T-helper 1 cell treated with Interleukin-12 subunit alpha and Interleukin-12 subunit beta and Interleukin-4 antibody, amounts not matched to agents 30 ng/mL and 1 ng/mL, for 36 hours (primary cell): ENCODE data around the gene PYGM. TPM values are rescaled to one million over a fixed set of nuclear protein-coding genes. Genes with fewer than 3 reads are reported as not detected.

ENCODE experiments used
- intact Hi-C: fragments of 100-400 bp; cut with micrococcal nuclease; formaldehyde crosslinking; loops from one replicate; pipeline ENCODE4 v1.15.1; 2024
- total RNA-seq: library from RNA; stranded (reverse); gene quantifications from 2 replicates; pipeline ENCODE4 v1.2.3, GENCODE V29; 2022

PYGM gene
- total RNA-seq, 1 donor from 2014 or later: 7.3 TPM

DNA sequence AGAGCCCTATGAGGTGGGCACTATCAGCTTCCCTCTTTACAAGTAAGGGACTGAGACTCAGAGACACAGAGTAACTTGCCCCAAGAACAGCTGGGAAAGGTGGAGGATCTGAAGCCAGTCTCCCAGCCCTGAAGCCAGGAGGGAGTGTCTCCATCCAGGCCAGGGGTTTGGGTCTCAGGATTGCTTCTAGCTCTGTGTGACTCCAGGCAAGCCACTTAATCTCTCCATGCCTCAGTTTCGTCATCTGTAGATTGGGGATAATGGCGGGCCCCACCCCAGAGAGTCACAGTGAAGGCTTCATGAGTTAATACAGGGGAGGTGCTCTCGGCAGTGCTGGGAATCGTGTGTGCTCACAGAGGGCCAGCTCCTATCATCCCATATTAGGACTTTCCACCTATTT is 32.7 kb upstream of the PYGM start:
- intact Hi-C loops: no loop called here

DNA sequence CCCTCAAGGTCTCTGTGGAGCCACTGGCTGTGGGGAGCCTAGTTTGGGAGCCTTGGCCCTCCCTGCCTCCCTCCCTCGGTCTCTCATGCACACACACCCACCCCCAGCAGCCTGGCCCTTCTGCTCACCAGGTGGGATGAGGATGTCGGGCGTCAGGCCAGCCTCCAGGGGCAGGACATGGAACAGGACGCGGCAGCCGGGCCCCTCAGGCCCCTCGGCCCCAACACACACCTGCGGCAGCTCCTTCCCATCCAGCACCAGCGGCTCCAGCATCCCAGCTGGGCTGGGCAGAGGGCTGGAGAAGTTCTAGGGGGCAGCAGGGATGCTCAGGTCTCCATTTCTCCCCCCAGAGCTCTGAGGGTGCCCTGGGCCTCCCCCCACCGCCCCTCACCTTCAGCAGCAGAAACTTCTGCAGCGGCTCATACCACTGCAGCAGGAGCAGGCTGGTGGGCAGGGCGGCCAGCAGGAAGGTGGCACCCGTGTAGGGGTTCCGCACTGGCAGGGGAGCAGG is 32.1 kb upstream of the PYGM start:
- intact Hi-C loops: no loop called here

DNA sequence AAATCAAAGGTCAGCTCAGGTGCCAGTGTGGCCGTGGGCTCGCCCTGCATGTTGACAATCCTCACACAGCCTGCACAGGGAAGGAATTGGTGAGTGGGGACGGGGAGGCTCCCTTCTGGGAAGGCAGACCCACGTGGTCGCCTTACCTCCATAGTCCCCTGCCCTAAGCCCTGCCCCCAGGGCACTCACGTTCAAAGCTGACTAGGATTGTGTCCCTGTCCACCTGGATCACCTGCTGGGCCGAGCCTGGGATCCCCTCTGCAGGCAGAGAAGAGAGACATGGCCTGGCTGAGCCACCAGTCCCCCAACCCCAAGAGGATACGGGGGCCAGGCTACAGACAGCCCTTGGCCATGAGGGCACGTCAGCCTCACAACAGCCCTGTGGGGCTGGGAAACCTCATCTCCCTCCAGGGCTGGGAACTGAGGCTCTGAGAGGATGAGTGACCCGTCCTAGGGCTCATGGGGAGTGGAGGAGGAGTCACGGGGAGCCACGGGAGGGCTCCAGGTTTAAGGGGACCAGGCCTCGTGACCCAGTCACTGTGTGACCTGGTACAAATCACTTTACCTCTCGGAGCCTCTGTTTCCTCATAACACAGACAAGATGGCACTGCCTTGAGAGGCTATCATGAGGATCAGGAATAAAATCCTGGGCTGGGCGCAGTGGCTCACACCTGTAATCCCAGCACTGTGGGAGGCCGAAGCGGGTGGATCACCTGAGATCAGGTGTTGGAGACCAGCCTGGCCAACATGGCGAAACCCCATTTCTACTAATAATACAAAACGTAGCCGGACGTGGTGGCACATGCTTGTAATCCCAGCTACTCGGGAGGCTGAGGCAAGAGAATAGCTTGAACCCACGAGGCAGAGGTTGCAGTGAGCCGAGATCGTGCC is 30.7 kb upstream of the PYGM start:
- intact Hi-C loops: no loop called here

DNA sequence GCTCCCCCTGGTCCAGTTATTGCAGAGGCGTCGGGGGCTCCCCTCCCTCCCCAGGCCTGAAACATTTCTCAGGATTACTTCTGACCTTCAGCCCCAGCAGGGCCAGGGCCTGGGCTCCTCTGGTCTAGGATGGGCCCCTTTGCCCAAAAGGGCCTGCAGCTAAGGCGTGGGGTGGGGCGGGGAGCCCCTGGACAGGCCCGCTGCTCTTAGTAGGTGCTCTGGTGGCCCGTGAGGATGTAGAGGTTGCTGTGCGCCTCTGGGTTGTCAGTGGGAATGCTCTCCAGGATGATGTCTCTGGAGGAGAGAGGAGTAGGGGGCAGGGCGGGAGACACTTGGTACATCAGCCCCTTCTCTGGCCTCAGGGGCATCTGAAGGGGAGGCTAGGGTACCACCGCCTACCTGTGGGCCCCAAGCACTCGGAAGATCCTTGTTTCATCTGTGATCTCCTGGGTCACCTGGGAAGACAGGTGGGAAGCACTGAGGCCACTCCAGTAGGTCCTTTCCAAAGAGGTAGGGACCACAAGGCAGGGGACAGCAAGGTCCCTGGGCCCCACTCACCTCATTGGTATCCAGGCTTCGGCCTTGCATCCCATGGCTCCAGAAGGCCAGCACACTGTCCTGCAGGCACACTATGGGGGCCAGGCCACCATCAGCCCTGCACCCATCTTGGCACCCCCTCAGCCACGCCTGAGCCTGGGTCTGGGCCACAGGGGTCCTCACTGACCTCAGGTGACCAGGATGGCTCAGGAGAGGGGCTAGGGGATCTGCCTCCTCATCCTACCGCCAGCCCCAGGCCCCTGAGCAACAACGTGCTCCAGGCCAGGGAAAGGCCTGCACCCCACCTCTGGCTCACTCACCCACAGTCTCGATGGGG is 29.8 kb upstream of the PYGM start:
- intact Hi-C loops: loop anchor here (5.0 kb wide), 1 partner anchor 58 kb away; no protein-coding TSS in a partner anchor

- intact Hi-C loops: loop anchor here (5.0 kb wide), 1 partner anchor 59 kb away; no protein-coding TSS in a partner anchor
Observed at GRCh38 chr11:64788321-64789215, 28.8 kb upstream of the PYGM start.

GRCh38 chr11:64787526-64788320 is 27.9 kb upstream of the PYGM start:
- intact Hi-C loops: loop anchor here (5.0 kb wide), 1 partner anchor 60 kb away; no protein-coding TSS in a partner anchor

GRCh38 chr11:64786308-64786707 is 26.5 kb upstream of the PYGM start:
- intact Hi-C loops: loop anchor here (5.0 kb wide), 1 partner anchor 61 kb away; no protein-coding TSS in a partner anchor

- intact Hi-C loops: loop anchor here (5.0 kb wide), 1 partner anchor 62 kb away; no protein-coding TSS in a partner anchor
Observed at GRCh38 chr11:64784813-64785581, 25.2 kb upstream of the PYGM start.

- intact Hi-C loops: loop anchor here (1.0 to 2.0 kb wide), 16 partner anchors 25 to 1490 kb away; partner anchors contain the start of genes ATG2A, CDCA5, EHD1 and MAP4K2
Observed at GRCh38 chr11:64778473-64779298, 18.9 kb upstream of the PYGM start, which contains the start of gene SF1. SF1 (minus strand) TSS chr11:64778542; CDS start chr11:64778392, 150 bp downstream.

- intact Hi-C loops: loop anchor here (1.0 to 2.0 kb wide), 11 partner anchors 25 to 1491 kb away; partner anchors contain the start of genes ATG2A, MAP4K2, PCNX3 and PPP2R5B
Observed at GRCh38 chr11:64778223-64778472, 18.4 kb upstream of the PYGM start.

GRCh38 chr11:64777449-64778222 is 17.9 kb upstream of the PYGM start:
- intact Hi-C loops: loop anchor here (1.0 to 2.0 kb wide), 14 partner anchors 10 to 1491 kb away; partner anchors contain the start of genes ATG2A, MAP4K2, PCNX3 and PPP2R5B

GRCh38 chr11:64776875-64777274 is 17.1 kb upstream of the PYGM start:
- intact Hi-C loops: loop anchor here (1.0 to 2.0 kb wide), 3 partner anchors 10 to 33 kb away; partner anchors contain the start of gene RASGRP2

DNA sequence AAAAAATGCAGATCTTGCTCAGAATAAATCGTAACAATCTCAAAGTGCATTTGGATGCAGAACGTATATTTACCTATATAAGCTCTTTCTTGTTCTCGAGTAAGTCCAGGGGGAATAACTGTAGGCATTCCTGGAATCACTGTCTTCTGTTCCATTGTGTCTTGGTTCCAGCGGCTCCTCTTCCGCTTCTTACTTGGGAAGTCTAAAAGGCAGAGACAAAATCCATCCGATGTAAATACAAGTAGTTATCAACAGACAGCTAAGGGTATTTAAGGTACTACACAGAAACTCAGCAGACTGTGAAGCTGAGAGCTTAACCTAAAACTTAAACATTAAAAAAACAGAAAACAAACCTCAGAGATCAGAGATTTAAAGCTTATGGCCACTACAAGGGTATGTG is 16.7 kb upstream of the PYGM start:
- intact Hi-C loops: loop anchor here (2.0 kb wide), 1 partner anchor 14 kb away; no protein-coding TSS in a partner anchor

- intact Hi-C loops: no loop called here
Observed at GRCh38 chr11:64774144-64774543, 14.4 kb upstream of the PYGM start.

DNA sequence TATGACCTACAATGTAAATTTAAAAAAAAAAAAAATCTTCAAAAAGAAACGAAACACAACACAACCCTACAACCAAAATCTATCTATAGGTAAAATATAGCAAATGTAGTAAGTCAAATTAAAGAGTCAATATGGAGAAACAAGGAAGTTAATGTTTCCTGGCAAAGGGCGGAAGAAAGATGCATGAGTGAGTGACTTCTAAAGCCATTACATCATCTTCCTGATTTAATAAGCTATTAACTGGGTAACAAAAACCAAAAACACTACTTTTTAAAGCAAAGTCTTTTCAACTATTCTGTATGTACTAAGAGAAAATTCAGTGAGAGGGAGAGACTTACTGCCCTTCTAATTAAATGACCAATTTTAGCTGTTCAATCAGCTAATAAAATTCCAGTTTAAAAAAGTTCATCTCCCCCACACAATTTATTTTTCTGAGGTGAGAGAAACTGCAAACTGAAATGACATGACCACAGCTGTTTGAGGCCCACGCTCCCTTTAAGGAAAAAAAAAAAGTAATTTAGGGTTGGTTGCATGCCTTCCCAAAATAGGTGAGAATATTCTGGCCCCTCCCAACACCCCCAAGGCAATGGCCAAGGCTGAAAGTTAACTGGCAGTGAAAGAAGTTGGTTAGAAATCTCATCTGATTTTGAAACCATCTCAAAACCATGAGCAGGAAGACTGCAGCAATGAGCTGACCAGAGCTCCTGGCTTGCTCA is 12.7 kb upstream of the PYGM start:
- intact Hi-C loops: no loop called here

GRCh38 chr11:64771861-64772260 is 12.1 kb upstream of the PYGM start:
- intact Hi-C loops: no loop called here
